ENCODE data around the gene FLNB. TPM values are rescaled to one million over a fixed set of nuclear protein-coding genes. Genes with fewer than 3 reads are reported as not detected.
A peak's percentile ranks its signal among the peaks of the same experiment; 100 is the strongest.

Gene FLNB
- total RNA-seq, 1 donor from 2014 or later: 183 TPM

DNA sequence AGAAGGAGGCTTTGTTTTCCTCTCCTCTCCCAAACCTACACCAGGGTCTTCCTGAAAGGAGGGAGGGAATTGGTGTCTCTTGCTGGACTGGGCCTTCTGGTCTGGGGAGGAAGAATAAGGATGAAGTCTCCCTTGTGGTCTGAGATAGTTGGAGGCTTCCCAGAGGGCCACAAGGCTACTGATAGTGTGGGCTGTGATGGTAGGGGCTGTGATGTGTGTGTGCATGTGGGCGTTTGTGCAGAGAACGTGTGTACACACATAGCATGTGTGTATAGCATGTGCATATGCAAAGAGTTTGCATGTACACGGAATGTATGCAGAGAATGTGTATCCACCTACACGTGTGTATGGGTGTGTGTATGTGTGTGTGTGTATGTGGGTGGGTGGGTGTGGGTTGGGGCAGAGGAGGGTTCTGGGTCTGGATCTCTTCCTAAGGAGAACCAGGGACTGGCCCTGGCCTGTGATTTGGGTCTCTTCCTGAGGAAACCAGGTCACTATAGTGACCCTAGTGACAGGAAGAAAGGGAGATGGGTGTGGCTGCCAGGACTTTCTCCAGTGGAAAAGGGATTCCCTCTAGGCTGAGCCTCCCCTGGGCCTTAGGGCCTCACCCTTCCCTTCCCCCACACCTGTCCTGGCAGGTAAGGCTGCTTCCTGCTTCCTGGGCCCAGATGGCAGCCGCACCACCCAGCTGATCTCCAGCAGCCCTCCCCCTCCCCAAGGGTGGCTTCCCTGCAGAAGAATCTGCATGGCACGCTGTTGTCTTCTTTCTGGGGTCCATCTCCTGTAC lies 1.7 kb downstream of the FLNB start:
- no peak for DNase-seq (ENCODE audit: low spot score)

GRCh38 chr3:58010562-58010961 lies 2.3 kb downstream of the FLNB start:
- DNase-seq (ENCODE audit: low spot score): no peak

DNA sequence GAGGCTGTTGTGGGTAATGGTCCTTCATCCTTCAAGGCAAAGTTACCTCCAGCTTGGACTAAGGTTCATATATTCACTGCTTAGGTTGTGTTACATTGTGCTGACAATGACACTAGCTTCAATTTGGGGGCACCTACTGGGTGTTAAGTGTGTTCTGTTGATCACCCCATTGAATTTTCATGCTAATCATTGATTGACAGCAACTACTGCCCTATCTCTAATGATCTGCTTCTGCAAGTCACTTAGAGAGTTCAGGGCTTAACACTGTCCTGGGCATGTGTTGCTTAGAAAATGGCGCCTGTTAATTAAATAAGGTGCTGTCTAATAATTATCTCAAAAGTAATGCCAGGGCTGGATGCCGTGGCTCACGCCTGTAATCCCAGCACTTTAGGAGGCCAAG lies 3.4 kb downstream of the FLNB start:
- no peak for DNase-seq (ENCODE audit: low spot score)

GRCh38 chr3:58012302-58012701 lies 4.1 kb downstream of the FLNB start:
- DNase-seq (ENCODE audit: low spot score): no peak

- DNase-seq (ENCODE audit: low spot score): no peak
These were observed 4.9 kb downstream of the FLNB start for GRCh38 chr3:58013099-58013498.

- peak; percentile 94 for DNase-seq (ENCODE audit: low spot score)
These were observed 5.9 kb downstream of the FLNB start for GRCh38 chr3:58013973-58014649.

DNA sequence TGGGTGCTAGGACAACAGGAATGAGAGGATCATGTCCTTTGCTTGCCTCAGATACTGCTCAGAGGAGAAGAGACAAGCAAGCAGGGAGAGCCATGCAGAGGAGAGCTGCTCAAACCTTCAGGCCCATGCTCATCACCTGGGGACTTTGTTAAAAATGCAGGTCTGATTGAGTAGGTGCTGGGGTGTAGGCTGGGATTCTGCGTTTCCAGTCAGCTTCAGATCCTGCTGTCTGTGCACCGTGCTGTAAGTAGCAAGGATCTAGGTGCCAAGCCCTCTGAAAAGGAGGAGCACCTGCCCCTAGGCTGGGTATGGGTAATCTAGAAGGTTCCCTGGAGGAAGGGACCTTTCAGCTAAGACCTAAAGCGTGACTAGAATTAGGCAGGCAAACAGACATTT lies 7.3 kb downstream of the FLNB start:
- DNase-seq (ENCODE audit: low spot score): no peak

- DNase-seq (ENCODE audit: low spot score): no peak
These were observed 8.5 kb downstream of the FLNB start for GRCh38 chr3:58016710-58017109.

- no peak for DNase-seq (ENCODE audit: low spot score)
These were observed 10.9 kb downstream of the FLNB start for GRCh38 chr3:58018892-58019742.

GRCh38 chr3:58020783-58021071 lies 12.5 kb downstream of the FLNB start:
- DNase-seq (ENCODE audit: low spot score): no peak

GRCh38 chr3:58021072-58021959 lies 13.1 kb downstream of the FLNB start:
- no peak for DNase-seq (ENCODE audit: low spot score)

DNA sequence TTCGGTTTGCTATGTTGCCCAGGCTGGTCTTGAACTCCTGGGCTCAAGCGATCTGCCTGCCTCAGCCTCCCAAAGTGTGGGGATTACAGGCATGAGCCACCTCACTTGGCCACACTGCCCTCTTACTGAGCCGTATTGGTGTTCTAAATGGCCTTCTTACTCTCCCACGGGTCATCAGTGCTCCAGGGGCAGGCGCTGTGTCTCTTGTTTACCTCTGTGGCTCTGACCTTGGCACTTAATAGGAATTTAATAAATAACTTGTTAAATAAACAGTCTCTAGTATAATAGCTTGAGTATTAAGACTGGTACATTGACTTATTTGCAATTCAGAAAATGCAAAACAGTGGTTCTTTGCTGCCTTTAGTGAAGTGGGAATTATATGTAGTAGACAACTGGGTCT lies 13.7 kb downstream of the FLNB start:
- no peak for DNase-seq (ENCODE audit: low spot score)

DNA sequence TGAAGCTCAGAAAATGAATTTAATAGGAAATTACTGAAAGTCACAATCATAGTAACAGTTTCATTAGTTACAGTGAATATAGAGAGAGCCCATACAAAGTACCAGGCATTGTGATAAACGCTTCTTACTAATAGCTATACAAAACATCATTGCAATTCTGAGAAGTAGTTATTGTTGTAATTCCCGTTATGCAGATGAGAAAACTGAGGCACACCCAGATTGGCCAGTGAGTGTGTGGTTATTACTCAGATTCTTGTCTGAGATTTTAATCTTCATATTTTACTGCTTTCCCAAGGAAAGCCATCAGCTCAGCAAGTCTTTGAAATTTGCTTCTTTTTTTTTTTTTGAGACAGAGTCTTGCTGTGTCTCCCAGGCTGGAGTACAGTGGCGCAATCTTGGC lies 14.3 kb downstream of the FLNB start:
- DNase-seq (ENCODE audit: low spot score): no peak

GRCh38 chr3:58023531-58023930 lies 15.3 kb downstream of the FLNB start:
- DNase-seq (ENCODE audit: low spot score): no peak

GRCh38 chr3:58025406-58025805 lies 17.2 kb downstream of the FLNB start:
- DNase-seq (ENCODE audit: low spot score): no peak

GRCh38 chr3:58025837-58026569 lies 17.8 kb downstream of the FLNB start:
- no peak for DNase-seq (ENCODE audit: low spot score)

DNA sequence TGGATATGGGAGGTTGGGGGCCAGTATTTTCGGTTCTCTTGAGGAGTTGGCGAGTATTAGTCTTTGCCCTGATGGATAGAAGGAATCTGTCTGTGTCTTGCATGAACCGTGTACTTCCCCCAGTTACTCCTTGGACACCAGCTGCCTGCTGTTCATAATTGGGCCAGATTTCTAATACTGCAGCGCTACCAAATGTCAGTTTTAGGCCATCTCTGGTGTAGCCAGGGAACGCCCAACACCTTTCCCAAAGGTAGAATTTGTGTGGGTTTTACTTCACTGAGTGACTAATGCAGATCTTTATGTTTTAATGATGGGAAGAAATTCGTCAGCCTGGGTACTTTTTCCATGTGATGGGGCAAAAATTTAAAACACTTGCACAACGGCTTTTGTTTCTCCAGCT lies 18.4 kb downstream of the FLNB start:
- no peak for DNase-seq (ENCODE audit: low spot score)

GRCh38 chr3:58027704-58028317 lies 19.6 kb downstream of the FLNB start:
- no peak for DNase-seq (ENCODE audit: low spot score)

GRCh38 chr3:58028902-58029301 lies 20.7 kb downstream of the FLNB start:
- DNase-seq (ENCODE audit: low spot score): no peak

- DNase-seq (ENCODE audit: low spot score): no peak
These were observed 21.8 kb downstream of the FLNB start for GRCh38 chr3:58029842-58030584.
